GM19395 (cell line): Measurements from ENCODE around the gene HS3ST2.
"Not testable (repeated sequence)": the region's sequence is repeated elsewhere in the genome, so short reads cannot be mapped to it uniquely, and the experiment has no call there.

Experiments
- ATAC-seq: cut with Tn5 transposase; IDR thresholded peaks from one replicate; pipeline ENCODE4 v1.9.1; 2021; ENCODE audit warnings: mild to moderate bottlenecking, moderate library complexity; ENCODE audit not compliant: unreplicated experiment

Gene HS3ST2

DNA sequence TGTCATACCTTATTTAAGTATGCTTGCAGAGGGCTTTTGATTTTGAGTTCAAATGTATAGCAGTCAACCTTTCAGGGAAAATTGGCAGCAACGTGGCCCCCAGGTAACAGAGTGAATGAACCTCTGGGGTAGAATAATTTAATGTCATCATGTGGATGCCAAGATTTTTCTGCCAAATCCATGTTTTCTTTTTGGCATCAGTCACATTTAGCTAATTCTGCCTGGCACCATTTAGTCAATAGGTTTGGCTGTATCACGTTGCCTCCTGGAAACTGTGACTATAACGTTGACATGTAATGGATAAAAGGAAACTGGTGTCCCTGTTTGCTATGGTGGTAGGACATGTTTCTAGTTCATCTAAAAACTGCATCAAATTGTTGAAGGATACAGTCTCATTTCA is 115.5 kb downstream of the HS3ST2 start:
- no peak for ATAC-seq

- ATAC-seq, result no peak
These were observed 118.2 kb downstream of the HS3ST2 start for GRCh38 chr16:22932032-22932771.

DNA sequence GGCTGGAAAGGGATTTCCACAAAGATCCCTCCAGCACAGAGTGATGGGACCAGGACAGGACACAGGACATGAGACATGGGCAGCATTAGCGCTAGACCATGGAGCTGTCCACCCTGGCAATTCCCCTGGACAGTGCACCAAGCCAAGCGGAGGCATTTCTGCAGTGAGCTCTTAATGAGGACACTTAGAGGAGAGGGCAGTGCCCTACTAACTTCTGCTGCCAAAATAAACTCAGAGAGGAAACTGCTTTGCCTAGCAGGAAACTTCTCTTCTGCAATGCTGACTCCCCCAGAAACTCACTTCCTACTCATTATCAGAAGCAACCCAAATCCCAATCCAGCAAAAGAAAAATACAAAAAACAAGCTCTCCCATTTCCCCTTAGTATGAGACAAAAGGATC is 119.2 kb downstream of the HS3ST2 start:
- ATAC-seq, result no peak

- ATAC-seq, result no peak
These were observed 120.8 kb downstream of the HS3ST2 start for GRCh38 chr16:22934786-22935185.

GRCh38 chr16:22937169-22937568 is 123.2 kb downstream of the HS3ST2 start:
- ATAC-seq, result no peak

DNA sequence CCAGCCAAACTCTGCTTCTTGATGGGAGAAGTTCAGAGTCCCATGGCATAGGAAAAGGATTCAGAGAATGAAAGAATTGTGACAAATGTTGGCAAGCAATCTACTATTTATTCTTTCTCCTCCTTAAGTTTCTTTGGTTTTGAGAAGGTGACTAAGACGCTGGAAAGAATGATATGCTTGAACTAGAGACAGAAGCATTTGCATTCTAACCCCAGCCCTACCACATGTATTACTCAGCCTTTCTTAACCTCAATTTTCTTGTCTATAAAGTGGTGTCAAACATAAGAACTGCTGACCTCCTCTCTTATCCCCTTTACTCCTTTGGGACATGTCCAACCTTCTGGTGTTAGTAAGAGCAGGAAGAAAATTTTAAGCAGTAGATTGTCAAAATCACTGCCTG is 124.7 kb downstream of the HS3ST2 start:
- ATAC-seq, result no peak

- not testable (repeated sequence) for ATAC-seq
These were observed 125.9 kb downstream of the HS3ST2 start for GRCh38 chr16:22939744-22940363.

DNA sequence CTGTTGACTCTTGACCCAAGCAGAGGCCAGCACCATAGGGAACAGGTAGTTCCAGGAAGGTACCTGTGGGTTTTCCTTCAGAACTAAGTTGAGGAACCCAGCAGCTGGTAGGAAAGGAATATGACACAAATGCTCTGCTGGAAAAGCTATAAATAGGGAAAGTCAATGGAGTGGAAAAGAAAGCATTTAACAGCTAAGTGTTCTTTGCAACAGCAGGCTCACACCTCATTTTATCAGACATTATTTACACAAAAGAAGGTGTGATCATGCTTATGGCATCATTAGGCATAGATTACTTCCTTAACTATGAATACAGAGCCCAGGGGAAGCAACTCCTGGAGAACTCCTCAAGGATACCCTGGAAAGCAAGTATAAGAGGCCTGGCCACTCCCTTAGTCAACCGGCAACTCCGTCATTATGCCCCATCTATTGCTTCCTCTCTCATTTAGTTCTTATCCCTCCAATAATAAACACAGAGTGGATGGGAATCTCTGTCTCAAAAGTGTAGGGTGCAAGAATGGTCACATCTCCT is 128.1 kb downstream of the HS3ST2 start:
- ATAC-seq, result no peak

- no peak for ATAC-seq
These were observed 128.8 kb downstream of the HS3ST2 start for GRCh38 chr16:22942811-22943210.

GRCh38 chr16:22945361-22945760 is 131.4 kb downstream of the HS3ST2 start:
- no peak for ATAC-seq

DNA sequence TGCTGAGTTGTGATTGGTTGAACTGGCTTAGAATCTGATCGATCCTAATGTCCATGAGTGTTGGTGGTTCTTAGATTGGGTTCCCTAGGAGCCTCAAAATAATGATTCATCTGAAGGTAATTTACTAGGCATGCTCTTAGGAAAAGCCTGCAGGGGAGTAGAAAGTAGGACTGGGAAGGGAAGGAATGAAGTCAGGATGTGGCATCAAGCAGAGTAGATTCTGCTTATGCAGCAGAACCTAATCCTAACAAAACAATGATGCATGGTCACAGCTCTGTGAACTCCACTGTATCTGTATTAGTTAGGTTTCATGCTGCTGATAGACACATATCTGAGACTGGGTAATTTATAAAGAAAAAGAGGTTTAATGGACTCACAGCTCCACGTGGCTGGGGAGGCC is 132.5 kb downstream of the HS3ST2 start:
- ATAC-seq, result no peak

- ATAC-seq, result no peak
These were observed 134.2 kb downstream of the HS3ST2 start for GRCh38 chr16:22948058-22948602.

- ATAC-seq, result no peak
These were observed 134.8 kb downstream of the HS3ST2 start for GRCh38 chr16:22948603-22949368.

DNA sequence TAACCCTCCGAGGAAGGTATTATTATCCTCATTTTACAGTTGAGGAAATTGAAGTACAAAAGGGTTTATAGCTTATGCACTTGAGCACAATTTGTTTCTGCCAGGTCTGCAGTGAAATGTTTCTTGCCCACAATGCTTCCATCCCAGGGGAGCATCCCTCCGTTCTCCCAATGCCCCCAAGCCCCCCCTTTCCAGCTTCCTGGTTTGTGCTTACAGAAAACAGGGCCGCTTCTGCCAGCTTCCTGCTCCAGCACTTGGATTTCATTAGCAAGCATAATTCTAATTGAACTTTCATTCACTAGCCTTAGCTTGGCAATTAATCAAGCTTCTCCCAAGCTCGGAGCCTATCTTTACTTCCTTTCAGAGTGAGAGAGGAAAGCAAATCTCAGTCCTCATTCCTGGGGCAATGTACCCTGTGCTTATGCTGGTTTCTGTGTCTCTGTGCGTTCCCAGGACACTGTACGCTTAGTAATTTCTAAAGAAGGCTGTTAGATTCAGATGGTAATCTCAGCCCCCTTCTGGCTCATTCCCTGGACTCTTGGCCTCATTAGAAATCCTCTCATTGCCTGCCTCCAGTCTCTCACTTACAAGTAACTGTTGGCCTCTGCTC is 141.6 kb downstream of the HS3ST2 start:
- ATAC-seq, result no peak

DNA sequence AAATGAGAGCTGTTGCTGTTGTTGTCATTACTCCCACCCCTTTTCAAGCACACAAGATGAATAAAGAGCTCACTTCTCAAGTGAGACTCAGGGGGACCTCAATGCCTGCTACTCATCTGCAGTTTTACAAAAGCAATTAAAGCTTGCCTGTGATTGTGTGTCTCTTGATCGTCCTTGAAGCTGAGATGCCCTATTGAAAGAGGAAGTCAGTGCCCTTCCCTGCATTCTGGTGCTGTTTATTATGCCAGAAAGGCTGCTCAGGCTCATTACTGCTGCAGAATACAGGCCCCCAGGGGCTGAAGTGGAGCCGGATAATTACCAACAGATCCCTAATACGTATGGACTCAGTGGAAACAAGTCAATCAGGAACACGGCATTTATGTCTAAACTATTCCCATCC is 147.2 kb downstream of the HS3ST2 start:
- no peak for ATAC-seq

- no peak for ATAC-seq
These were observed 148.9 kb downstream of the HS3ST2 start for GRCh38 chr16:22962905-22963304.
